H1 (cell line): ENCODE measurements around the gene SAMD4A. TPM values are rescaled to one million over a fixed set of nuclear protein-coding genes. Genes with fewer than 3 reads are reported as not detected.

ENCODE experiments used
- CTCF ChIA-PET: fragments of 300-600 bp; sonication (Branson Sonifier 250); formaldehyde crosslinking; loops from one replicate; lab custom pipeline; 2021; ENCODE audit not compliant: partially characterized antibody; lab: Charles Lee
- POLR2A ChIA-PET: fragments of 300-600 bp; sonication (Branson Sonifier 250); formaldehyde crosslinking; loops from one replicate; lab custom pipeline; 2021; ENCODE audit warnings: inconsistent platforms; ENCODE audit not compliant: partially characterized antibody; lab: Charles Lee
- DNase-seq, 2 experiments: peaks; one replicate each; pipeline versions ENCODE4 v3.0.0 to v3.0.0-alpha.2; 2010 to 2022; ENCODE audit warnings: low spot score in 2 of 2, low read depth in 1 of 2, mixed read lengths in 1 of 2
- FAIRE-seq: peaks from 2 replicates; lab custom pipeline; 2011; peaks lifted over from hg19 to GRCh38; lab: Jason Lieb, UNC
- H2AFZ ChIP-seq: 2 replicates; pipeline ENCODE4 v1.8.1; 2012; ENCODE audit warnings: low read length, inconsistent platforms
- H2AK5ac ChIP-seq: 2 replicates; pipeline ENCODE4 v1.6.1; 2013; ENCODE audit warnings: low read depth, low read length
- H2BK120ac ChIP-seq: replicated peaks from 2 replicates; pipeline ENCODE3; 2013; ENCODE audit warnings: low read depth, low read length, inconsistent platforms
- H2BK12ac ChIP-seq: 2 replicates; pipeline ENCODE4 v1.6.1; 2013; ENCODE audit warnings: low read depth, low read length
- H2BK15ac ChIP-seq: 2 replicates; pipeline ENCODE4 v1.6.1; 2013; ENCODE audit warnings: low read length
- H2BK20ac ChIP-seq: 2 replicates; pipeline ENCODE4 v1.6.1; 2013; ENCODE audit warnings: low read length
- H2BK5ac ChIP-seq: 2 replicates; pipeline ENCODE4 v1.6.1; 2013; ENCODE audit warnings: low read depth, low read length
- H3K14ac ChIP-seq: 2 replicates; pipeline ENCODE4 v1.6.1; 2013; ENCODE audit warnings: inconsistent platforms; ENCODE audit not compliant: insufficient read length
- H3K18ac ChIP-seq: 2 replicates; pipeline ENCODE4 v1.6.1; 2013; ENCODE audit warnings: low read length; ENCODE audit errors: extremely low read depth
- H3K23ac ChIP-seq: 2 replicates; pipeline ENCODE4 v1.6.1; 2013; ENCODE audit warnings: inconsistent platforms; ENCODE audit not compliant: insufficient read length
- H3K23me2 ChIP-seq: 2 replicates; pipeline ENCODE4 v1.6.1; 2013; ENCODE audit warnings: low read depth, low read length
- H3K27ac ChIP-seq: 2 replicates; pipeline ENCODE4 v1.6.1; 2011; ENCODE audit warnings: low read depth, low read length, inconsistent platforms
- H3K27me3 ChIP-seq, 4 experiments: replicated peaks in 1 of 4; 1 replicate in 1 of 4; 2 replicates in 3 of 4; pipeline versions ENCODE4 v1.6.1 to v1.8.1; 2011 to 2013; ENCODE audit warnings: low read length in 3 of 4, mild to moderate bottlenecking in 3 of 4, inconsistent platforms in 2 of 4, mixed read lengths in 2 of 4, moderate library complexity in 1 of 4; ENCODE audit not compliant: control insufficient read depth in 3 of 4, insufficient read depth in 3 of 4; ENCODE audit errors: extremely low read depth in 1 of 4
- H3K36me3 ChIP-seq, 4 experiments: 2 replicates each; pipeline versions ENCODE4 v1.6.1 to v1.8.1; 2011 to 2013; ENCODE audit warnings: mild to moderate bottlenecking in 4 of 4, low read length in 3 of 4, moderate library complexity in 2 of 4, control low read depth in 1 of 4, inconsistent platforms in 1 of 4; ENCODE audit not compliant: insufficient read depth in 4 of 4, control insufficient read depth in 2 of 4
- H3K4ac ChIP-seq: replicated peaks from 2 replicates; pipeline ENCODE3; 2013; ENCODE audit warnings: low read length, low read depth, mixed read lengths, inconsistent platforms; ENCODE audit not compliant: insufficient read length
- H3K4me1 ChIP-seq, 4 experiments: replicated peaks in 1 of 4; 1 replicate in 1 of 4; 2 replicates in 3 of 4; pipeline versions ENCODE4 v1.6.1 to v1.8.1; 2011 to 2013; ENCODE audit warnings: low read length in 3 of 4, inconsistent platforms in 2 of 4, mixed read lengths in 1 of 4; ENCODE audit not compliant: insufficient read depth in 4 of 4, control insufficient read depth in 3 of 4
- H3K4me2 ChIP-seq, 2 experiments: 2 replicates each; pipeline versions ENCODE4 v1.6.1 to v1.8.1; 2011 to 2013; ENCODE audit warnings: low read depth in 2 of 2, low read length in 2 of 2, control low read depth in 1 of 2, inconsistent platforms in 1 of 2, mild to moderate bottlenecking in 1 of 2; ENCODE audit not compliant: insufficient read depth in 1 of 2
- H3K4me3 ChIP-seq, 4 experiments: fragments of 200-600, 300-600 bp in 1 of 4; sonication (generic), shearing (Covaris generic), sonication (Bioruptor Twin) in 1 of 4; 2 replicates each; pipeline versions ENCODE4 v1.5.1 to v1.8.1; 2011 to 2016; ENCODE audit warnings: low read length in 4 of 4, low read depth in 3 of 4, control low read depth in 2 of 4, inconsistent platforms in 2 of 4, mild to moderate bottlenecking in 2 of 4, mixed read lengths in 1 of 4, moderate library complexity in 1 of 4; ENCODE audit not compliant: insufficient read depth in 2 of 4; ENCODE audit errors: extremely low read depth in 1 of 4
- H3K56ac ChIP-seq: replicated peaks from 2 replicates; pipeline ENCODE3; 2013; ENCODE audit warnings: low read depth, mild to moderate bottlenecking, mixed read lengths, low read length, inconsistent platforms; ENCODE audit not compliant: insufficient read length
- H3K79me1 ChIP-seq: 2 replicates; pipeline ENCODE4 v1.6.1; 2013; ENCODE audit warnings: low read depth, low read length, control low read depth
- H3K79me2 ChIP-seq, 2 experiments: 2 replicates each; pipeline versions ENCODE4 v1.6.1 to v1.8.1; 2012 to 2013; ENCODE audit warnings: low read length in 2 of 2, mild to moderate bottlenecking in 2 of 2, inconsistent platforms in 1 of 2; ENCODE audit not compliant: insufficient read depth in 2 of 2, control insufficient read depth in 1 of 2
- H3K9ac ChIP-seq, 4 experiments: replicated peaks in 1 of 4; 1 replicate in 1 of 4; 2 replicates in 3 of 4; pipeline versions ENCODE4 v1.6.1 to v1.8.1; 2011 to 2013; ENCODE audit warnings: low read depth in 3 of 4, low read length in 3 of 4, control low read depth in 2 of 4, mild to moderate bottlenecking in 2 of 4, moderate library complexity in 2 of 4, inconsistent platforms in 1 of 4; ENCODE audit errors: extremely low read depth in 1 of 4
- H3K9me3 ChIP-seq, 2 experiments: 2 replicates each; pipeline versions ENCODE4 v1.6.1 to v1.8.1; 2012 to 2013; ENCODE audit warnings: mild to moderate bottlenecking in 2 of 2, moderate library complexity in 2 of 2, control low read depth in 1 of 2, inconsistent platforms in 1 of 2, low read depth in 1 of 2, low read length in 1 of 2, mixed read lengths in 1 of 2; ENCODE audit not compliant: insufficient read depth in 2 of 2
- H4K20me1 ChIP-seq, 2 experiments: replicated peaks in 1 of 2; 2 replicates each; pipeline versions ENCODE3 to v1.8.1; 2011 to 2013; ENCODE audit warnings: inconsistent platforms in 2 of 2, low read length in 2 of 2, mild to moderate bottlenecking in 1 of 2; ENCODE audit not compliant: insufficient read depth in 2 of 2, control insufficient read depth in 1 of 2
- H4K5ac ChIP-seq: 2 replicates; pipeline ENCODE4 v1.6.1; 2013; ENCODE audit warnings: low read length, low read depth, mixed read lengths, inconsistent platforms; ENCODE audit not compliant: insufficient read length
- H4K8ac ChIP-seq: 2 replicates; pipeline ENCODE4 v1.8.0; 2013; ENCODE audit warnings: mild to moderate bottlenecking, moderate library complexity, low read length, inconsistent platforms; ENCODE audit not compliant: insufficient read depth; ENCODE audit errors: extremely low read depth
- H4K91ac ChIP-seq: replicated peaks from 2 replicates; pipeline ENCODE3; 2013; ENCODE audit warnings: low read length, mixed read lengths, inconsistent platforms; ENCODE audit not compliant: insufficient read length
- BRCA1 ChIP-seq: IDR thresholded peaks from 2 replicates; pipeline ENCODE4 v1.6.1; 2012; ENCODE audit warnings: low read depth, low read length, improper control_type of control experiment
- CEBPB ChIP-seq: IDR thresholded peaks from 2 replicates; pipeline ENCODE4 v1.6.1; 2012; ENCODE audit warnings: low read depth, low read length
- CTCF ChIP-seq, 3 experiments: IDR thresholded peaks; 1 replicate in 2 of 3; 2 replicates in 1 of 3; pipeline versions ENCODE4 v1.5.1 to v1.6.1; 2011; ENCODE audit warnings: low read length in 3 of 3, mild to moderate bottlenecking in 3 of 3, inconsistent platforms in 2 of 3, low read depth in 1 of 3, moderate library complexity in 1 of 3; ENCODE audit not compliant: insufficient read depth in 1 of 3; ENCODE audit errors: control extremely low read depth in 1 of 3
- FOSL1 ChIP-seq: IDR thresholded peaks from 2 replicates; pipeline ENCODE4 v1.6.1; 2011; ENCODE audit warnings: mild to moderate bottlenecking, low read depth, low read length, moderate library complexity; ENCODE audit not compliant: insufficient read depth
- GTF2F1 ChIP-seq: IDR thresholded peaks from 2 replicates; pipeline ENCODE4 v1.6.1; 2012; ENCODE audit warnings: low read depth, low read length, improper control_type of control experiment, borderline replicate concordance
- POU5F1 ChIP-seq: IDR thresholded peaks from 2 replicates; pipeline ENCODE4 v1.6.1; 2011; ENCODE audit warnings: low read depth, mild to moderate bottlenecking, low read length, moderate library complexity
- RXRA ChIP-seq: IDR thresholded peaks from 2 replicates; pipeline ENCODE4 v1.6.1; 2011; ENCODE audit warnings: low read depth, mild to moderate bottlenecking, low read length, moderate library complexity; ENCODE audit not compliant: insufficient read depth
- SAP30 ChIP-seq: fragments of 300-600 bp; sonication (generic); IDR thresholded peaks from 2 replicates; pipeline ENCODE4 v1.7.1; 2012; ENCODE audit warnings: low read length, moderate library complexity, mild to moderate bottlenecking, inconsistent platforms; ENCODE audit not compliant: insufficient read depth, insufficient replicate concordance
- SIN3A ChIP-seq, 2 experiments: IDR thresholded peaks in 1 of 2; conservative IDR thresholded peaks in 1 of 2; 2 replicates each; pipeline ENCODE4 v1.6.1; 2011 to 2012; ENCODE audit warnings: low read length in 2 of 2, improper control_type of control experiment in 1 of 2, low read depth in 1 of 2, mild to moderate bottlenecking in 1 of 2
- SIX5 ChIP-seq: IDR thresholded peaks from 2 replicates; pipeline ENCODE4 v1.6.1; 2011; ENCODE audit warnings: mild to moderate bottlenecking, low read depth, low read length
- SP1 ChIP-seq: IDR thresholded peaks from 2 replicates; pipeline ENCODE4 v1.6.1; 2011; ENCODE audit warnings: low read depth, low read length
- YY1 ChIP-seq: IDR thresholded peaks from 2 replicates; pipeline ENCODE4 v1.6.1; 2011; ENCODE audit warnings: low read depth, mild to moderate bottlenecking, low read length
- WGBS, 2 experiments: shearing (Covaris generic) in 1 of 2; methylation state at CpG; one replicate each; pipeline versions ENCODE4 v1.1.6 to v1.1.7; 2013 to 2015; ENCODE audit warnings: low lambda C conversion rate in 2 of 2, mixed read lengths in 2 of 2, inconsistent platforms in 1 of 2, low coverage in 1 of 2, missing lambda C conversion rate in 1 of 2; ENCODE audit not compliant: insufficient replicate concordance in 2 of 2, insufficient coverage in 1 of 2, insufficient read length in 1 of 2; ENCODE audit errors: extremely low coverage in 1 of 2, missing lambda C conversion rate in 1 of 2; 5-methylcytosine and 5-hydroxymethylcytosine counted together
- polyA plus RNA-seq, 7 experiments: library from polyadenylated mRNA; depleted of rRNA in 3 of 7; stranded (reverse) in 5 of 7; unstranded in 2 of 7; fragments of >200 nt in 5 of 7; fragments of 200-250 nt in 2 of 7; gene quantifications; 1 replicate in 5 of 7; 2 replicates in 1 of 7; 4 replicates in 1 of 7; pipeline versions ENCODE4 v1.2.1 to v1.2.3, GENCODE V29; 2011 to 2013; ENCODE audit warnings: missing spikeins in 2 of 7, mixed read lengths in 2 of 7
- total RNA-seq: library from RNA; stranded (reverse); fragmentation: NEBNext Ultra II Directional; extraction: Animal tissue kit (Norgen Biotek cat#: 25700); gene quantifications from 2 replicates; pipeline ENCODE4 v1.2.1, GENCODE V29; 2021

Gene SAMD4A
- total and polyA plus RNA-seq, 2 of the 8 experiments (the other 6 are each of a cell fraction or from before 2014, with no cell fraction given): 2.4 to 12.3 TPM

DNA sequence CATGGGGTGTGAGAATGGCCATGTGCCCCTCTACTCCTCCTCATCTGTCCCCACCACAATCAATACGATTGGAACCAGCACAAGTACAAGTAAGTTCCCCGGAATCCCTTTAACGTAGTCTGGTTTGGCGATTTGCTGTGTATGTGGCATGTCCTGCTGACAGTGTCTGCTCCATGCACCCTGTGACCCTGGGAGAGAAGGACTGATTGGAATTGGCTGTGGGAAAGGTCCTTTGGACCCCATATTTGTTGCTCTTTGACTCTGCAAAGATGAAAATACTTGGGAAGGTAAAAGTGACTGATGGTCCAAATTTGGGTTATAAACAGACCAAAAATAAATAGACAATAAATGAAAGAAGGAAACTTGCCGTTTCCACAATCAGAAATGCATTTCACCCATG lies 135.6 kb downstream of the SAMD4A start:
- Histone ChIP-seq H3K27me3 (no peaks in the 10 kb centered on the region), H3K4me2 (no peak overlapping the region), H4K91ac (no peak overlapping the region), H3K23me2 (no peaks in the 10 kb centered on the region), H3K56ac (no peak overlapping the region), H3K4me3 (no peak overlapping the region), H3K4ac (no peak overlapping the region), H4K8ac (no peak overlapping the region), H3K14ac (no peak overlapping the region), H2BK5ac (no peak overlapping the region), H4K20me1 (no peaks in the 10 kb centered on the region), H3K9me3 (no peaks in the 10 kb centered on the region), H3K79me2 (no peaks in the 10 kb centered on the region), H3K23ac (no peak overlapping the region), H3K9ac (no peak overlapping the region), H2AFZ (no peak overlapping the region), H2BK12ac (no peak overlapping the region), H3K27ac (no peak overlapping the region), H3K79me1 (no peaks in the 10 kb centered on the region; the same call in 1 of the 2 replicates), H4K5ac (no peak overlapping the region), H3K18ac (no peak overlapping the region), H3K4me1 (peaks cover 0 to 8% (median 0%) of the 10 kb centered on the region in 4 experiments; a peak in 1 of 7 replicates), H3K36me3 (no peaks in the 10 kb centered on the region; a peak in 1 of 8 replicates), H2BK15ac (no peak overlapping the region), H2BK20ac (no peak overlapping the region), H2BK120ac (no peak overlapping the region), H2AK5ac (no peak overlapping the region)
- DNase-seq (no peak), FAIRE-seq (no peak)
- ChIA-PET CTCF (interaction anchor here (0.6 to 5.4 kb wide), 6 partner anchors 12 to 139 kb away, joined by 3 to 26 read pairs (median 10); no protein-coding TSS in a partner anchor), POLR2A (interaction anchor here (0.6 kb wide), 1 partner anchor 148 kb away, joined by 3 read pairs; no protein-coding TSS in a partner anchor)
- 88% methylated on average over 5 of the region's 5 CpGs; no CpG with 5 or more reads in 1 of the 2 experiments for WGBS, 2 experiments
- TF ChIP-seq BRCA1 (no peak), CTCF (IDR thresholded peaks at IDR 0.05; ENCODE audit: control extremely low read depth in 1 of 3, insufficient read depth in 1 of 3, low read depth in 1 of 3, low read length in 3 of 3) (no peak), SIN3A (conservative IDR thresholded peaks at IDR 0.05 in 1 of 2, IDR thresholded peaks at IDR 0.05 in 1 of 2; ENCODE audit: low read depth in 1 of 2, low read length in 2 of 2) (no peak), YY1 (no peak), POU5F1 (no peak), RXRA (no peak), SAP30 (no peak), FOSL1 (no peak), GTF2F1 (no peak), CEBPB (no peak), SIX5 (no peak), SP1 (no peak)
